ENCODE results near the gene RRAS2. TPM values are rescaled to one million over a fixed set of nuclear protein-coding genes. Genes with fewer than 3 reads are reported as not detected.

RRAS2 gene
- total and polyA plus RNA-seq, 9 of the 15 experiments (the other 6 are each of a cell fraction or from before 2014, with no cell fraction given), result 9.4 to 47.5 (median 37.6) TPM

DNA sequence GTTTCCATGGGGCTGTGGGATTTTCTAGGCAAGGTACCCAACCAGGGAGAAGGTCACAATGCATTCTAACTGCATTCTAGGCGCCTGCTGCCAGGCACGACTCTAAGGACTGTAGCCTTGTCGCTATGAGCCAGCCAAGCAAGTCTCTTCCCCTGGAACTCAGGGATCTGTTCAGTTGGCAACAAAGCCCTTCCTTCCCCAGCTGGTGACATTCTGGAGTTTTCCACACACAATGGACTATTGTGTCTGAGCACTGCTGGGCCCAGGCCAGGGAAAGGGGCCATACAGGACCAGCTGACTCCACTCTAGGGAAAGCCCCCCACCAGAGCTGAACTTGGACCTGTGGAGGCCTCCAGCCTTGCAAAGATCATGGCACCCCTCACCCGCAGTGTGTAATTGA lies 116.8 kb downstream of the RRAS2 start:
- no TSS peak for BruUV-seq (replicated peaks)
- no peaks in the 10 kb centered on the region for H3K79me2 ChIP-seq (ENCODE audit: control insufficient read depth, insufficient read depth, low read length)
- H3K27ac ChIP-seq (ENCODE audit: extremely low read depth, low read depth, low read length), result no peak overlapping the region
- in situ Hi-C loops (cut with MboI), result loop anchor here (10.0 kb wide), 1 partner anchor 287 kb away; no protein-coding TSS in a partner anchor
- CTCF ChIA-PET (ENCODE audit: low intra/inter-chr PET ratio), result no interaction called here
- H3K36me3 ChIP-seq (ENCODE audit: control insufficient read depth, insufficient read depth, low read length), result no peaks in the 10 kb centered on the region
- intact Hi-C loops (cut with micrococcal nuclease), result no loop called here
- no peak overlapping the region for H2AFZ ChIP-seq (ENCODE audit: low read depth, low read length)
- H3K4me2 ChIP-seq (ENCODE audit: insufficient read depth, low read length), result no peak overlapping the region
- no peaks in the 10 kb centered on the region for H3K9me1 ChIP-seq (ENCODE audit: control insufficient read depth, insufficient read depth, low read length)
- peaks cover 0 to 39% of the 10 kb centered on the region in 2 experiments; a peak in 3 of 5 replicates for H3K27me3 ChIP-seq (ENCODE audit: control insufficient read depth in 2 of 2, insufficient read depth in 2 of 2, low read length in 2 of 2)
- H3K4me1 ChIP-seq (replicated peaks in 1 of 2; ENCODE audit: control insufficient read depth in 2 of 2, insufficient read depth in 2 of 2, low read length in 2 of 2), result no peaks in the 10 kb centered on the region
- no peak for FAIRE-seq
- no peak for ATAC-seq
- 0% methylated on average over 4 of the region's 4 CpGs for WGBS (ENCODE audit: insufficient coverage, low coverage, missing lambda C conversion rate)
- H3K9me3 ChIP-seq (replicated peaks; ENCODE audit: control insufficient read depth, insufficient read depth, low read depth, low read length), result no peaks in the 10 kb centered on the region
- no peak for DNase-seq (ENCODE audit: extremely low read depth in 1 of 4, low spot score in 3 of 4)
- POLR2A ChIA-PET, result no interaction called here
- H3K4me3 ChIP-seq, result no peak overlapping the region
- no peak overlapping the region for H3K9ac ChIP-seq (ENCODE audit: insufficient read depth in 1 of 2, low read depth in 2 of 2, low read length in 2 of 2)
- no peaks in the 10 kb centered on the region; the same call in none of the 2 replicates for H4K20me1 ChIP-seq (replicated peaks; ENCODE audit: control insufficient read depth, insufficient read depth, low read length)
- TF ChIP-seq BRF1 (IDR thresholded peaks at IDR 0.05; ENCODE audit: borderline replicate concordance, extremely low read depth, insufficient read length) (no peak), POLR3G (IDR thresholded peaks at IDR 0.05; ENCODE audit: extremely low read depth, insufficient read length, insufficient replicate concordance) (no peak), TAF7 (tag; IDR thresholded peaks at IDR 0.05) (no peak), ZEB2 (IDR thresholded peaks at IDR 0.05) (no peak), ZNF512 (tag; IDR thresholded peaks at IDR 0.05) (no peak), HNRNPK (IDR thresholded peaks at IDR 0.05; ENCODE audit: low read depth, low read length, poor library complexity, severe bottlenecking) (no peak)
- TF ChIP-seq, protein P1, sequence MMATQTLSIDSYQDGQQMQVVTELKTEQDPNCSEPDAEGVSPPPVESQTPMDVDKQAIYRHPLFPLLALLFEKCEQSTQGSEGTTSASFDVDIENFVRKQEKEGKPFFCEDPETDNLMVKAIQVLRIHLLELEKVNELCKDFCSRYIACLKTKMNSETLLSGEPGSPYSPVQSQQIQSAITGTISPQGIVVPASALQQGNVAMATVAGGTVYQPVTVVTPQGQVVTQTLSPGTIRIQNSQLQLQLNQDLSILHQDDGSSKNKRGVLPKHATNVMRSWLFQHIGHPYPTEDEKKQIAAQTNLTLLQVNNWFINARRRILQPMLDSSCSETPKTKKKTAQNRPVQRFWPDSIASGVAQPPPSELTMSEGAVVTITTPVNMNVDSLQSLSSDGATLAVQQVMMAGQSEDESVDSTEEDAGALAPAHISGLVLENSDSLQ (IDR thresholded peaks at IDR 0.05), result no peak
- TF ChIP-seq, protein P2, sequence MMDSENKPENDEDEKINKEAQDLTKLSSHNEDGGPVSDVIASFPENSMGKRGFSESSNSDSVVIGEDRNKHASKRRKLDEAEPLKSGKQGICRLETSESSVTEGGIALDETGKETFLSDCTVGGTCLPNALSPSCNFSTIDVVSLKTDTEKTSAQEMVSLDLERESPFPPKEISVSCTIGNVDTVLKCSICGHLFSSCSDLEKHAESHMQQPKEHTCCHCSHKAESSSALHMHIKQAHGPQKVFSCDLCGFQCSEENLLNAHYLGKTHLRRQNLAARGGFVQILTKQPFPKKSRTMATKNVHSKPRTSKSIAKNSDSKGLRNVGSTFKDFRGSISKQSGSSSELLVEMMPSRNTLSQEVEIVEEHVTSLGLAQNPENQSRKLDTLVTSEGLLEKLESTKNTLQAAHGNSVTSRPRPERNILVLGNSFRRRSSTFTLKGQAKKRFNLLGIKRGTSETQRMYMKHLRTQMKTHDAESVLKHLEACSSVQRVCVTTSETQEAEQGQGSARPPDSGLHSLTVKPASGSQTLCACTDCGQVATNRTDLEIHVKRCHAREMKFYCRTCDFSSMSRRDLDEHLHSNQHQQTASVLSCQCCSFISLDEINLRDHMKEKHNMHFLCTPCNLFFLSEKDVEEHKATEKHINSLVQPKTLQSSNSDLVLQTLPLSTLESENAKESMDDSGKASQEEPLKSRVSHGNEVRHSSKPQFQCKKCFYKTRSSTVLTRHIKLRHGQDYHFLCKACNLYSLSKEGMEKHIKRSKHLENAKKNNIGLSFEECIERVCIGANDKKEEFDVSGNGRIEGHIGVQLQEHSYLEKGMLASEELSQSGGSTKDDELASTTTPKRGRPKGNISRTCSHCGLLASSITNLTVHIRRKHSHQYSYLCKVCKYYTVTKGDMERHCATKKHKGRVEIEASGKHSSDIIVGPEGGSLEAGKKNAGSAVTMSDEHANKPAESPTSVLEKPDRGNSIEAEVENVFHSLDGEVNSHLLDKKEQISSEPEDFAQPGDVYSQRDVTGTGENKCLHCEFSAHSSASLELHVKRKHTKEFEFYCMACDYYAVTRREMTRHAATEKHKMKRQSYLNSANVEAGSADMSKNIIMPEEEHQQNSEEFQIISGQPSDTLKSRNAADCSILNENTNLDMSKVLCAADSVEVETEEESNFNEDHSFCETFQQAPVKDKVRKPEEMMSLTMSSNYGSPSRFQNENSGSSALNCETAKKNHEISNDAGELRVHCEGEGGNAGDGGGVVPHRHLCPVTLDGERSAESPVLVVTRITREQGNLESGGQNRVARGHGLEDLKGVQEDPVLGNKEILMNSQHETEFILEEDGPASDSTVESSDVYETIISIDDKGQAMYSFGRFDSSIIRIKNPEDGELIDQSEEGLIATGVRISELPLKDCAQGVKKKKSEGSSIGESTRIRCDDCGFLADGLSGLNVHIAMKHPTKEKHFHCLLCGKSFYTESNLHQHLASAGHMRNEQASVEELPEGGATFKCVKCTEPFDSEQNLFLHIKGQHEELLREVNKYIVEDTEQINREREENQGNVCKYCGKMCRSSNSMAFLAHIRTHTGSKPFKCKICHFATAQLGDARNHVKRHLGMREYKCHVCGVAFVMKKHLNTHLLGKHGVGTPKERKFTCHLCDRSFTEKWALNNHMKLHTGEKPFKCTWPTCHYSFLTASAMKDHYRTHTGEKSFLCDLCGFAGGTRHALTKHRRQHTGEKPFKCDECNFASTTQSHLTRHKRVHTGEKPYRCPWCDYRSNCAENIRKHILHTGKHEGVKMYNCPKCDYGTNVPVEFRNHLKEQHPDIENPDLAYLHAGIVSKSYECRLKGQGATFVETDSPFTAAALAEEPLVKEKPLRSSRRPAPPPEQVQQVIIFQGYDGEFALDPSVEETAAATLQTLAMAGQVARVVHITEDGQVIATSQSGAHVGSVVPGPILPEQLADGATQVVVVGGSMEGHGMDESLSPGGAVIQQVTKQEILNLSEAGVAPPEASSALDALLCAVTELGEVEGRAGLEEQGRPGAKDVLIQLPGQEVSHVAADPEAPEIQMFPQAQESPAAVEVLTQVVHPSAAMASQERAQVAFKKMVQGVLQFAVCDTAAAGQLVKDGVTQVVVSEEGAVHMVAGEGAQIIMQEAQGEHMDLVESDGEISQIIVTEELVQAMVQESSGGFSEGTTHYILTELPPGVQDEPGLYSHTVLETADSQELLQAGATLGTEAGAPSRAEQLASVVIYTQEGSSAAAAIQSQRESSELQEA (IDR thresholded peaks at IDR 0.05; ENCODE audit: low read depth), result no peak
